ENCODE data around the gene YAE1.

The YAE1 gene

GRCh38 chr7:39613577-39613976 is 47.4 kb downstream of the YAE1 start:
- Histone ChIP-seq H3K9ac (ENCODE audit: low read length) (no peak overlapping the region), H3K4me1 (ENCODE audit: low read length) (0 out of 2 replicates have a peak, but pooled peaks cover 6% of the 10 kb centered on the region), H3K9me3 (ENCODE audit: insufficient read depth, low read length) (no peaks in the 10 kb centered on the region), H3K27ac (ENCODE audit: low read length) (no peak overlapping the region), H3K79me2 (ENCODE audit: low read length) (no peaks in the 10 kb centered on the region), H3K4me2 (ENCODE audit: low read length) (no peak overlapping the region), H3K27me3 (ENCODE audit: low read depth, low read length) (peaks cover 4% of the 10 kb centered on the region; the same call in 1 of the 2 replicates), H4K20me1 (ENCODE audit: insufficient read depth, low read length) (no peaks in the 10 kb centered on the region), H3K4me3 (ENCODE audit: low read length) (no peak overlapping the region), H3K36me3 (replicated peaks; ENCODE audit: low read depth, low read length) (no peaks in the 10 kb centered on the region), H2AFZ (ENCODE audit: low read depth, low read length) (no peak overlapping the region)
- no peak for TF ChIP-seq EZH2phosphoT487 (IDR thresholded peaks at IDR 0.05; ENCODE audit: low read depth)
- TF ChIP-seq, protein P1, sequence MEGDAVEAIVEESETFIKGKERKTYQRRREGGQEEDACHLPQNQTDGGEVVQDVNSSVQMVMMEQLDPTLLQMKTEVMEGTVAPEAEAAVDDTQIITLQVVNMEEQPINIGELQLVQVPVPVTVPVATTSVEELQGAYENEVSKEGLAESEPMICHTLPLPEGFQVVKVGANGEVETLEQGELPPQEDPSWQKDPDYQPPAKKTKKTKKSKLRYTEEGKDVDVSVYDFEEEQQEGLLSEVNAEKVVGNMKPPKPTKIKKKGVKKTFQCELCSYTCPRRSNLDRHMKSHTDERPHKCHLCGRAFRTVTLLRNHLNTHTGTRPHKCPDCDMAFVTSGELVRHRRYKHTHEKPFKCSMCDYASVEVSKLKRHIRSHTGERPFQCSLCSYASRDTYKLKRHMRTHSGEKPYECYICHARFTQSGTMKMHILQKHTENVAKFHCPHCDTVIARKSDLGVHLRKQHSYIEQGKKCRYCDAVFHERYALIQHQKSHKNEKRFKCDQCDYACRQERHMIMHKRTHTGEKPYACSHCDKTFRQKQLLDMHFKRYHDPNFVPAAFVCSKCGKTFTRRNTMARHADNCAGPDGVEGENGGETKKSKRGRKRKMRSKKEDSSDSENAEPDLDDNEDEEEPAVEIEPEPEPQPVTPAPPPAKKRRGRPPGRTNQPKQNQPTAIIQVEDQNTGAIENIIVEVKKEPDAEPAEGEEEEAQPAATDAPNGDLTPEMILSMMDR (IDR thresholded peaks at IDR 0.05; ENCODE audit: low read depth, low read length): no peak

GRCh38 chr7:39614299-39614698 is 48.1 kb downstream of the YAE1 start:
- Histone ChIP-seq H3K9ac (ENCODE audit: low read length) (no peak overlapping the region), H3K4me3 (ENCODE audit: low read length) (no peak overlapping the region), H2AFZ (ENCODE audit: low read depth, low read length) (no peak overlapping the region), H3K4me1 (ENCODE audit: low read length) (0 out of 2 replicates have a peak, but pooled peaks cover 6% of the 10 kb centered on the region), H3K79me2 (ENCODE audit: low read length) (no peaks in the 10 kb centered on the region), H3K36me3 (replicated peaks; ENCODE audit: low read depth, low read length) (no peaks in the 10 kb centered on the region), H4K20me1 (ENCODE audit: insufficient read depth, low read length) (no peaks in the 10 kb centered on the region), H3K9me3 (ENCODE audit: insufficient read depth, low read length) (no peaks in the 10 kb centered on the region), H3K4me2 (ENCODE audit: low read length) (no peak overlapping the region), H3K27ac (ENCODE audit: low read length) (no peak overlapping the region), H3K27me3 (ENCODE audit: low read depth, low read length) (peaks cover 4% of the 10 kb centered on the region; the same call in 1 of the 2 replicates)
- TF ChIP-seq, protein P1 (IDR thresholded peaks at IDR 0.05; ENCODE audit: low read depth, low read length): no peak
- TF ChIP-seq EZH2phosphoT487 (IDR thresholded peaks at IDR 0.05; ENCODE audit: low read depth): no peak

DNA sequence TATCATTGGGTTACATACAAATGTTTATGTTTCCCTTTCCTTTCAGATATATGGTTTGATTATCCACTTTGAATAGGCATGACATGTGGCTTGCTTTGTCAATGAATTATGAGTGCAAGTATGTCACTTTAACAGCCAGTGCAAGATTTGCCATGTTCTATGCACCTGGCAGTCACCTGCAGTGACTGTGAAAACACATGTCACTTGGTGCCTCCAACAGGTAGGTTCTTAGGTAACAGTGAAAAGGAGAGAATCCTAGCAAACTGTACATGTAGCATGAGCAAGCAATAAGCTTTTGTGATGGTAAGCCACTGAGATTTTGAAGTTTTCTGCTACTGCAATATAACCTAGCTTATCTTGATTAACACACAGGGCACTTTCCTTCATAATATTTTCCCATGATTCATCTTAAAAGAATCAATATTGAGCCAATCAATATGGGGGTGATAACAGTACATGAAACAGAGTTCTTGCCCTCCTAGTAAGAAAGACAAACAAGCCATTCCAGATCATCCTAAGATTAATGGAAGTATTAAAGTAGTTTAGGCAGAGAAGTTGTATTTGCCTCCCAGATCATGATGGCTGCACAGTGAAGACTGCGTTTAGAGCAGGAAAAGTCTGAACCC is 49.3 kb downstream of the YAE1 start:
- Histone ChIP-seq H3K9me3 (ENCODE audit: insufficient read depth, low read length) (no peaks in the 10 kb centered on the region), H3K27ac (ENCODE audit: low read length) (no peak overlapping the region), H2AFZ (ENCODE audit: low read depth, low read length) (no peak overlapping the region), H3K4me2 (ENCODE audit: low read length) (no peak overlapping the region), H3K9ac (ENCODE audit: low read length) (no peak overlapping the region), H3K36me3 (replicated peaks; ENCODE audit: low read depth, low read length) (no peaks in the 10 kb centered on the region), H3K79me2 (ENCODE audit: low read length) (no peaks in the 10 kb centered on the region), H3K4me1 (ENCODE audit: low read length) (peaks cover 11% of the 10 kb centered on the region), H4K20me1 (ENCODE audit: insufficient read depth, low read length) (no peaks in the 10 kb centered on the region), H3K27me3 (ENCODE audit: low read depth, low read length) (peaks cover 4% of the 10 kb centered on the region; the same call in 1 of the 2 replicates), H3K4me3 (ENCODE audit: low read length) (no peak overlapping the region)
- no peak for TF ChIP-seq EZH2phosphoT487 (IDR thresholded peaks at IDR 0.05; ENCODE audit: low read depth)
- TF ChIP-seq, protein P1 (IDR thresholded peaks at IDR 0.05; ENCODE audit: low read depth, low read length): no peak

- no peak overlapping the region for H3K4me3 ChIP-seq (ENCODE audit: low read length)
- no peaks in the 10 kb centered on the region for H3K9me3 ChIP-seq (ENCODE audit: insufficient read depth, low read length)
- H3K4me2 ChIP-seq (ENCODE audit: low read length): no peak overlapping the region
- no peak overlapping the region for H2AFZ ChIP-seq (ENCODE audit: low read depth, low read length)
- H3K36me3 ChIP-seq (replicated peaks; ENCODE audit: low read depth, low read length): no peaks in the 10 kb centered on the region
- peaks cover 17% of the 10 kb centered on the region for H3K4me1 ChIP-seq (ENCODE audit: low read length)
- H3K9ac ChIP-seq (ENCODE audit: low read length): no peak overlapping the region
- 0 out of 2 replicates have a peak, but pooled peaks cover under 1% of the 10 kb centered on the region for H3K79me2 ChIP-seq (ENCODE audit: low read length)
- H3K27me3 ChIP-seq (ENCODE audit: low read depth, low read length): peaks cover 4% of the 10 kb centered on the region; the same call in 1 of the 2 replicates
- no peaks in the 10 kb centered on the region for H4K20me1 ChIP-seq (ENCODE audit: insufficient read depth, low read length)
- TF ChIP-seq, protein P1 (IDR thresholded peaks at IDR 0.05; ENCODE audit: low read depth, low read length): no peak
- TF ChIP-seq EZH2phosphoT487 (IDR thresholded peaks at IDR 0.05; ENCODE audit: low read depth): no peak
- no peak overlapping the region for H3K27ac ChIP-seq (ENCODE audit: low read length)
These were observed 49.9 kb downstream of the YAE1 start for GRCh38 chr7:39616138-39616537.

Measured in OCI-LY3 (cell line).